ENCODE results near the gene ARID4B. TPM values are rescaled to one million over a fixed set of nuclear protein-coding genes. Genes with fewer than 3 reads are reported as not detected.
"Not testable (repeated sequence)": the region's sequence is repeated elsewhere in the genome, so short reads cannot be mapped to it uniquely, and the experiment has no call there.

ARID4B gene
- polyA plus RNA-seq, 1 donor (not counting 4 experiments of a cell fraction or from before 2014, with no cell fraction given): 12.7 TPM

- no peak for TF ChIP-seq EZH2 (IDR thresholded peaks at IDR 0.05; ENCODE audit: low read length)
- no peak for TF ChIP-seq CTCF (optimal IDR thresholded peaks at IDR 0.05 in 1 of 3, IDR thresholded peaks at IDR 0.05 in 1 of 3, conservative IDR thresholded peaks at IDR 0.05 in 1 of 3; ENCODE audit: extremely low read depth in 1 of 3, insufficient read depth in 2 of 3, low read length in 3 of 3)
- dilution Hi-C loops (cut with MboI; ENCODE audit: extremely low pct_ligation_motif_present, low sequenced_read_pairs): no loop called here
- no peaks in the 10 kb centered on the region for H3K27me3 ChIP-seq (ENCODE audit: control insufficient read depth, extremely low read depth, insufficient read depth, low read length)
- H4K20me1 ChIP-seq (ENCODE audit: control insufficient read depth, extremely low read depth, insufficient read depth, low read length): no peaks in the 10 kb centered on the region
- no peak for DNase-seq (ENCODE audit: low read depth, low spot score)
- H3K27ac ChIP-seq (ENCODE audit: control insufficient read depth, insufficient read depth, low read length): peak overlapping the region; percentile 91
- H3K4me2 ChIP-seq (ENCODE audit: control insufficient read depth, extremely low read depth, insufficient read depth, low read depth, low read length): peak overlapping the region; percentile 87
- H2AFZ ChIP-seq (ENCODE audit: control insufficient read depth, low read length): peak overlapping the region; percentile 63
- no peaks in the 10 kb centered on the region for H3K36me3 ChIP-seq (ENCODE audit: control insufficient read depth in 2 of 2, extremely low read depth in 1 of 2, insufficient read depth in 2 of 2, low read length in 2 of 2)
- no peaks in the 10 kb centered on the region for H3K9me1 ChIP-seq (ENCODE audit: control insufficient read depth, extremely low read depth, insufficient read depth, low read length)
- FAIRE-seq: no peak
- peaks cover 15% of the 10 kb centered on the region for H3K4me1 ChIP-seq (ENCODE audit: control insufficient read depth, extremely low read depth, insufficient read depth, low read length)
- peaks cover 11% of the 10 kb centered on the region for H3K79me2 ChIP-seq (ENCODE audit: control insufficient read depth, insufficient read depth, low read length)
- H3K9me3 ChIP-seq (ENCODE audit: control insufficient read depth, low read depth, low read length): no peaks in the 10 kb centered on the region
- H3K9ac ChIP-seq (ENCODE audit: control insufficient read depth, extremely low read depth, insufficient read depth, low read length): peak overlapping the region; percentile 84
- peak overlapping the region in 1 of 3 experiments; percentile 94 for H3K4me3 ChIP-seq (ENCODE audit: control insufficient read depth in 2 of 3, extremely low read depth in 1 of 3, insufficient read depth in 2 of 3, low read depth in 1 of 3, low read length in 3 of 3)
These were observed 38.3 kb upstream of the ARID4B start for GRCh38 chr1:235366286-235366685.

- FAIRE-seq; H3K9me1 ChIP-seq (ENCODE audit: control insufficient read depth, extremely low read depth, insufficient read depth, low read length); dilution Hi-C loops (cut with MboI; ENCODE audit: extremely low pct_ligation_motif_present, low sequenced_read_pairs); H3K27ac ChIP-seq (ENCODE audit: control insufficient read depth, insufficient read depth, low read length); H3K9ac ChIP-seq (ENCODE audit: control insufficient read depth, extremely low read depth, insufficient read depth, low read length); DNase-seq (ENCODE audit: low read depth, low spot score); H3K79me2 ChIP-seq (ENCODE audit: control insufficient read depth, insufficient read depth, low read length); H3K9me3 ChIP-seq (ENCODE audit: control insufficient read depth, low read depth, low read length); H4K20me1 ChIP-seq (ENCODE audit: control insufficient read depth, extremely low read depth, insufficient read depth, low read length); H3K4me3 ChIP-seq (ENCODE audit: control insufficient read depth in 2 of 3, extremely low read depth in 1 of 3, insufficient read depth in 2 of 3, low read depth in 1 of 3, low read length in 3 of 3); H2AFZ ChIP-seq (ENCODE audit: control insufficient read depth, low read length); H3K4me2 ChIP-seq (ENCODE audit: control insufficient read depth, extremely low read depth, insufficient read depth, low read depth, low read length); H3K27me3 ChIP-seq (ENCODE audit: control insufficient read depth, extremely low read depth, insufficient read depth, low read length); H3K36me3 ChIP-seq (ENCODE audit: control insufficient read depth in 2 of 2, extremely low read depth in 1 of 2, insufficient read depth in 2 of 2, low read length in 2 of 2): not testable (repeated sequence)
- H3K4me1 ChIP-seq (ENCODE audit: control insufficient read depth, extremely low read depth, insufficient read depth, low read length): peaks cover 15% of the 10 kb centered on the region
These were observed 36.2 kb upstream of the ARID4B start for GRCh38 chr1:235364189-235364588.

- H3K4me1 ChIP-seq (ENCODE audit: control insufficient read depth, extremely low read depth, insufficient read depth, low read length): no peaks in the 10 kb centered on the region
- no peak overlapping the region for H3K4me3 ChIP-seq (ENCODE audit: control insufficient read depth in 2 of 3, extremely low read depth in 1 of 3, insufficient read depth in 2 of 3, low read depth in 1 of 3, low read length in 3 of 3)
- dilution Hi-C loops (cut with MboI; ENCODE audit: extremely low pct_ligation_motif_present, low sequenced_read_pairs): no loop called here
- H2AFZ ChIP-seq (ENCODE audit: control insufficient read depth, low read length): no peak overlapping the region
- H4K20me1 ChIP-seq (ENCODE audit: control insufficient read depth, extremely low read depth, insufficient read depth, low read length): no peaks in the 10 kb centered on the region
- no peaks in the 10 kb centered on the region for H3K36me3 ChIP-seq (ENCODE audit: control insufficient read depth in 2 of 2, extremely low read depth in 1 of 2, insufficient read depth in 2 of 2, low read length in 2 of 2)
- H3K4me2 ChIP-seq (ENCODE audit: control insufficient read depth, extremely low read depth, insufficient read depth, low read depth, low read length): no peak overlapping the region
- H3K27me3 ChIP-seq (ENCODE audit: control insufficient read depth, extremely low read depth, insufficient read depth, low read length): no peaks in the 10 kb centered on the region
- TF ChIP-seq CTCF (optimal IDR thresholded peaks at IDR 0.05 in 1 of 3, IDR thresholded peaks at IDR 0.05 in 1 of 3, conservative IDR thresholded peaks at IDR 0.05 in 1 of 3; ENCODE audit: extremely low read depth in 1 of 3, insufficient read depth in 2 of 3, low read length in 3 of 3) (no peak), EZH2 (IDR thresholded peaks at IDR 0.05; ENCODE audit: low read length) (no peak)
- H3K9me1 ChIP-seq (ENCODE audit: control insufficient read depth, extremely low read depth, insufficient read depth, low read length): no peaks in the 10 kb centered on the region
- no peak overlapping the region for H3K9ac ChIP-seq (ENCODE audit: control insufficient read depth, extremely low read depth, insufficient read depth, low read length)
- no peaks in the 10 kb centered on the region for H3K79me2 ChIP-seq (ENCODE audit: control insufficient read depth, insufficient read depth, low read length)
- no peaks in the 10 kb centered on the region for H3K9me3 ChIP-seq (ENCODE audit: control insufficient read depth, low read depth, low read length)
- FAIRE-seq: no peak
- H3K27ac ChIP-seq (ENCODE audit: control insufficient read depth, insufficient read depth, low read length): no peak overlapping the region
- DNase-seq (ENCODE audit: low read depth, low spot score): no peak
These were observed 30.9 kb upstream of the ARID4B start for GRCh38 chr1:235358899-235359298.

Data from keratinocyte (primary cell).